Natural killer cell treated with Interleukin-12 subunit alpha and Interleukin-12 subunit beta and Interleukin-15 and Interleukin-18, amount 100 ng/mL, for 72 hours (primary cell): ENCODE measurements around the gene UBE3B. TPM values are rescaled to one million over a fixed set of nuclear protein-coding genes. Genes with fewer than 3 reads are reported as not detected.

ENCODE experiments used
- ATAC-seq, 2 donors: fragments of 150-1000 bp; cut with Tn5 transposase in 1 of 2; sonication (Bioruptor Pico), chemical (Tn5 transposase) in 1 of 2; 2 replicates each; pipeline ENCODE4 v1.10.0; 2021
- DNase-seq: peaks from one replicate; pipeline ENCODE4 v3.0.0; 2022; ENCODE audit warnings: low spot score
- H3K27ac Mint-ChIP-seq, 2 donors: 1 replicate in 1 of 2; 2 replicates in 1 of 2; pipeline ENCODE4 v1.8.0; 2022; ENCODE audit warnings: mixed read lengths in 2 of 2, mild to moderate bottlenecking in 1 of 2, moderate library complexity in 1 of 2
- H3K27me3 Mint-ChIP-seq, 2 donors: 1 replicate in 1 of 2; 2 replicates in 1 of 2; pipeline ENCODE4 v1.8.0; 2022; ENCODE audit warnings: mixed read lengths in 2 of 2
- H3K36me3 Mint-ChIP-seq: one replicate; pipeline ENCODE4 v1.8.0; 2022; ENCODE audit warnings: mixed read lengths
- H3K4me1 Mint-ChIP-seq, 2 donors: 1 replicate in 1 of 2; 2 replicates in 1 of 2; pipeline ENCODE4 v1.8.0; 2022; ENCODE audit warnings: low read depth in 2 of 2, mixed read lengths in 2 of 2, mild to moderate bottlenecking in 1 of 2
- H3K4me3 Mint-ChIP-seq: one replicate; pipeline ENCODE4 v1.8.0; 2022; ENCODE audit warnings: mixed read lengths
- H3K9me3 Mint-ChIP-seq: 2 replicates; pipeline ENCODE4 v1.8.0; 2022; ENCODE audit warnings: mixed read lengths
- total RNA-seq, 2 donors: library from RNA; stranded (reverse); gene quantifications; one replicate each; pipeline ENCODE4 v1.2.3, GENCODE V29; 2022

UBE3B gene
- total RNA-seq, 2 donors from 2014 or later = 38.9 to 39.2 TPM

DNA sequence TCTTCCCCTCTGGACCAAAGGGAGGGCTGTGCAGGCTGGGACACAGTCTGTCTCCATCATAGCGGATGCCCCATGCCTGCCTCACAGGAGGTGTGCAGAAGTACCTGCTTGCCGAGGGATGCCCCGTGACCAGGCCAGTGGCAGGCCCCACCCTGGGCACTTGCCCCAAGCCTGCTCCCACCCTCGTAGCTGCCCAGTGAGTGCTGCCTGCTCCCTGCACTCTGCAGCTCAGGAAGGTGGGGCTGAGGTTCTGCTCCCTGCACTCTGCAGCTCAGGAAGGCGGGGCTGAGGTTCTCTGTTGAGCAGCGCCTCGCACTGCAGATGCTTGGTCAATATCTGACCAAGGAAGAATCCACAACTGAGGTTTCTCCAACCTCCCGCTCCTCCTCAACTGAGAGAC, 89.0 kb downstream of the UBE3B start:
- Mint-ChIP-seq H3K4me1 (peaks cover under 1 to 2% of the 10 kb centered on the region in 2 donors), H3K27ac (no peak overlapping the region), H3K9me3 (no peaks in the 10 kb centered on the region), H3K36me3 (peaks cover 5% of the 10 kb centered on the region), H3K27me3 (no peaks in the 10 kb centered on the region), H3K4me3 (no peak overlapping the region)
- ATAC-seq (no peak), DNase-seq (no peak)

DNA sequence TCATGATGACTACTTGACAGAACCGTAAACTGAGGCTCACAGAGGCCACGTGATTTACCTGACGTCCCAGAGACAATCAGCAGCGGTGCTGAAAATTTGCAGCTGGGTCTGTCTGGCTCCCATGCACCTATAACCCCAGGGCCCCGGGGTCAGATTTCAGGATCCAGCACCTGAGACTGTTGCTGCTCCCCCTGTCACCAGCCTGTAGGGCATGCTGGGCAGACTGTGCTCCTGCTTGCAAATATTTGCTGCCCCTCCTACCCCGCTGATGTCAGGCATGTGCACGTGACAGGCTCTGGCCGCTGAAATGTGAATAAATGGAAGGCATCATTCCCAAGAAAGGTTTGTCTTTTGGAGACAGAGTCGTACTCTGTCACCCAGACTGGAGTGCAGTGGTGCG, 89.9 kb downstream of the UBE3B start:
- ATAC-seq (no peak), DNase-seq (no peak)
- H3K4me1 Mint-ChIP-seq = peaks cover 6% of the 10 kb centered on the region in 2 donors
- peaks cover under 1% of the 10 kb centered on the region for H3K36me3 Mint-ChIP-seq
- no peaks in the 10 kb centered on the region for H3K9me3 Mint-ChIP-seq
- H3K27ac Mint-ChIP-seq = no peak overlapping the region
- no peaks in the 10 kb centered on the region for H3K27me3 Mint-ChIP-seq
- H3K4me3 Mint-ChIP-seq = no peak overlapping the region

DNA sequence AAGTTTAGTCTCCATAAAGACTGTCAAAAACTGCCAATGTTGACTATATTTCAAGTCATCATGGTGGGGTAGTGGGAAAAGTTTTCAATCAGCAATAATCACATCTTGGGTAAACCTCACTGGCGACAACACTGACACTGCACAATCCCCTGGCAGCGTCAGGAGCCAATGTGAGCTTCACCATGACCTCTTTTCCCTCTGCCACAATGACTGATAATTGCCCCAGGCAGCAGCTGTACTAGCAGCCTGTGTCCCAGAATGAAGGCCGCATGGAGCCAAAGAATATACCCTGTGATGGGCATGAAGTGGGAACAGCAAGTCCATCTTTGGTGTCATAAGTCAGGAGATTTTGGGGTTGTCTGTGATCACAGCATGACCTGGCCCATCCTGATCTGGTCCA, 90.5 kb downstream of the UBE3B start:
- Mint-ChIP-seq H3K36me3 (no peaks in the 10 kb centered on the region), H3K27ac (no peak overlapping the region), H3K4me3 (no peak overlapping the region), H3K9me3 (no peaks in the 10 kb centered on the region), H3K27me3 (no peaks in the 10 kb centered on the region), H3K4me1 (peaks cover 12% of the 10 kb centered on the region in 2 donors)
- ATAC-seq (no peak), DNase-seq (no peak)

DNA sequence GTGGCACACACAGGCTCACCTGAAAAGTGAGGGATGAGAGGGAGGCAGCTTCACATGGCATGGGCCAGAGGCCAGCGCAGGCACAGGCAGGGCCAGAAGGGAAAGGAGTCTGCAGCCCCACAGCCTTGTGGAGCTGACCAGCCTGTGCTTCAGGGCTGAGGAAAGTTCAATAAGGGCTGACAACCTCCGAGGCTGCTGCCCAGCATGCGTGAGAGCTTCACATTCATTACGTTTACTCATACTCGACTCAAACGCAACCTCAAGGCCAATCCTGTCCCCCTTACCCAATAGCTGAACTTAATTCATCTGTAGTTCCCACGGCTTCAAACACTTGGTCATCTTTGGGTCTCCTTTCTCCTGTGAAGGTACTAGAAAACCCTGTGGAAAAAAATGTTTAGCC, 91.1 kb downstream of the UBE3B start:
- Mint-ChIP-seq H3K36me3 (no peaks in the 10 kb centered on the region), H3K9me3 (no peaks in the 10 kb centered on the region), H3K27ac (no peak overlapping the region), H3K4me3 (no peak overlapping the region), H3K4me1 (peaks cover 14 to 17% of the 10 kb centered on the region in 2 donors), H3K27me3 (no peaks in the 10 kb centered on the region)
- no peak for DNase-seq
- no peak for ATAC-seq

DNA sequence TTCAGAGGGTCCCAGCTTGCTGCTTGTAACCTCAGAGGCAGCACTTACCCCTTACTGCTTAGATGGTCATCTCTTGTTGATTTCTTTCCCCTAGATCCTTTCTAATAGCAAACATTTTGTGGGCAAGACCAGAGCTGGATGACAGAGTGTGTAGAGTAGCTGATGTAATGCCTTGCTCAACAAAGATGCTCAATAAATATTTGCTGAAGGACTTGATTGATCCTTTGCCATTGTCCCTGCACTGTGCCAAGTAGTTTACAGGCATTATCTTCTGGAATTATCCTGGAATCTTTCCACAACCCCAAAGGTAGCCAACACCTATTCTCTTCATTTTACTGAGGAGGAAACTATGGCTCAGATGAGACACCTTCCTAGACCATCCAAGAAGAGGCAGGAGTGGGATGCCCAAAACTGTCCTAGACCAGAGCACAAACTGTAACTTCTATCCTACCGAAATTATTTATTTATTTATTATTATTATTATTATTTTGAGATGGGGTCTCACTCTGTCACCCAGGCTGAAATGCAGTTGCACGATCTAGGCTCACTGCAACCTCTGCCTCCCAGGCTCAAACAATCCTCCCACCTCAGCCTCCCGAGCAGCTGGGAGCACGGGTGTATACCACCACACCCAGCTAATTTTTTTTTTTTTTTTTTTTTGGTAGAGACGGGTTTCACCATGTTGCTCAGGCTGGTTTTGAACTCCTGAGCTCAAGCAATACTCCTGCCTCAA, 94.5 kb downstream of the UBE3B start:
- no peak for DNase-seq
- H3K4me3 Mint-ChIP-seq = peak overlapping the region; percentile 95
- H3K36me3 Mint-ChIP-seq = no peaks in the 10 kb centered on the region
- peaks cover 24 to 29% of the 10 kb centered on the region in 2 donors for H3K4me1 Mint-ChIP-seq
- no peaks in the 10 kb centered on the region for H3K27me3 Mint-ChIP-seq
- no peaks in the 10 kb centered on the region for H3K9me3 Mint-ChIP-seq
- no peak for ATAC-seq
- peak overlapping the region; percentile 86 to 95 for H3K27ac Mint-ChIP-seq

DNA sequence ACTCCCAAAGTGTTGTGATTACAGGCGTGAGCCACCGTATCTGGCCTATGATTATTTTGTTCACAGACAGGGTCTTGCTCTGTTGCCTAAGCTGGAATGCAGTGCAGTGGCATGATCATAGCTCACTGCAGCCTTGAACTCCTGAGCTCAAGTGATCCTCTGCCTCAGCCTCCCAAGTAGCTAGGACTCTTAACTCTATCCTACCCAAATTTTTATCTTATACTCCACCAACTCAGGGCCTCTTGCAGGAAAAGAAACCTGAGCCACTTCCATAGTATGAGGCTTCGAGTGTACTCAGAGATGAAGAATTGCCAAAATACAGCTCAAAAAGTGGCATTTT, 95.0 kb downstream of the UBE3B start:
- Mint-ChIP-seq H3K4me1 (peaks cover 24 to 29% of the 10 kb centered on the region in 2 donors), H3K27ac (peak overlapping the region; percentile 86 to 95), H3K36me3 (no peaks in the 10 kb centered on the region), H3K4me3 (peak overlapping the region; percentile 95), H3K27me3 (no peaks in the 10 kb centered on the region), H3K9me3 (no peaks in the 10 kb centered on the region)
- DNase-seq = no peak
- no peak for ATAC-seq

DNA sequence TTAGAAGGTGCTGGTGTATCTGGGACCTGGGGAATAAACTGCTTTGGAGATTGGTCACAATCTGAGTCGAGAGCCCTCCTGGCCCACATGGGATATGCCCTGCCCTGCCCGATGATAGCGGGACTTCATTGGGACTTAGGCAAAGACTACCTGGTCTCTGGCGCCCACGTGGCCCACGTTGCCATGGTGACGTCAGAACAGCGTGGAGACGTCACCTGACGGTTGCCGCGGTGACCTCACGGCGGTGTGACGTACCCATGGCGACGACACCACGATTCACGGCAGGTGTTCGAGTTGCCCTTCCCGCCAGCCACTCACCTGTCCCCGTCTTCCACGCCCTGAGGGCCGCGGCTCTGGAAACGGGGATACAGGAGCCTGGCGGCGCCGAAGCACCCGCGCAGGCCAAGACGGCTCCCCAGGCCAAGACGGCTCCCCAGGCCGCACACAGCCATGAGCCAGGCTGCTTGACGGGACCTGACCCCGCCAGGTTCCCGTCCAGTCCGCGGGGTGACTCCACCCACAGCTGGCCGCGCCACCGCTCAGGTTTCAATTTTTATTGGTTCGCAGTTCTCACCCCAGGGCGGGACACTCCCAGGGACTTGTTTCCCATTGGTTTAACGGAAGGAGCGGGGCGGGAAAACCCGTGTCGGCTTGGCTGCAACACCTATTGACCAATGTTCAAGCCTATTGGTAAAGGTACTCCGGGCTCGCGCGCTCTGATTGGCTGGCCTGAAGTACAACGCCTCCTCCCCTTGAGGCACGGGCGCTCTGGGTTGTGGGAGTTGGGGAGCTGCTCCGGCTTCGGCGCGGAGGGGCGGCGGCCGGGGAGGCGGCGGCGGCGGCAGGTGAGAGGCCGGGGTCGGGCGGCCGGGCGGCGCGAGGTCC, 95.8 kb downstream of the UBE3B start, which contains the start of the genes MMAB and MVK:
MMAB (minus strand) TSS at position 476 of the 885 bp plus-strand sequence; CDS start at position 452, 24 bp downstream.
MVK (plus strand) TSS at position 766 of the 885 bp plus-strand sequence. CDS start 1,029 bp downstream, outside the sequence.
- DNase-seq (peak; percentile 99), ATAC-seq (peak; percentile 96 to 97)
- H3K27ac Mint-ChIP-seq = peak within 1 kb of the TSS; percentile 86 to 95
- H3K9me3 Mint-ChIP-seq = no peaks in the 10 kb centered on the region
- H3K4me3 Mint-ChIP-seq = peak within 1 kb of the TSS; percentile 95
- peaks cover 24 to 29% of the 10 kb centered on the region in 2 donors for H3K4me1 Mint-ChIP-seq
- no peaks in the 10 kb centered on the region for H3K36me3 Mint-ChIP-seq
- no peaks in the 10 kb centered on the region for H3K27me3 Mint-ChIP-seq

DNA sequence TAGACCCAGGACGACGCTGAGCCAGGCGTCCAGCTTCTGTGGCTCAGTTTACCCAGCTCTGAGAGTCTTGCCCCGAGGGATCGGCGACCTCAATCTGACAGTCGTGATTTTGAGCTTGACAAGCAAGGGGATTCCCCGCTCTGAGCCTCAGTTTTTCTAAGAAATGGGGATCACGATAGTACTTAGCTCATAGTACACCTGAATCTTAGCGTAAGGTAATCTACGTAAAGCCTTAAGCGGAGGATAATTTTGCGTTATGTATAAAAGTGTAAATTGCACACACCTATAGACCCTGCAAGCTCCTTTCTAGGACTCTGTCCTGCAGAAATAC, 96.4 kb downstream of the UBE3B start:
- ATAC-seq (no peak), DNase-seq (no peak)
- Mint-ChIP-seq H3K27ac (peak overlapping the region; percentile 86 to 95), H3K27me3 (no peaks in the 10 kb centered on the region), H3K9me3 (no peaks in the 10 kb centered on the region), H3K36me3 (no peaks in the 10 kb centered on the region), H3K4me1 (peaks cover 24 to 29% of the 10 kb centered on the region in 2 donors), H3K4me3 (peak overlapping the region; percentile 95)

DNA sequence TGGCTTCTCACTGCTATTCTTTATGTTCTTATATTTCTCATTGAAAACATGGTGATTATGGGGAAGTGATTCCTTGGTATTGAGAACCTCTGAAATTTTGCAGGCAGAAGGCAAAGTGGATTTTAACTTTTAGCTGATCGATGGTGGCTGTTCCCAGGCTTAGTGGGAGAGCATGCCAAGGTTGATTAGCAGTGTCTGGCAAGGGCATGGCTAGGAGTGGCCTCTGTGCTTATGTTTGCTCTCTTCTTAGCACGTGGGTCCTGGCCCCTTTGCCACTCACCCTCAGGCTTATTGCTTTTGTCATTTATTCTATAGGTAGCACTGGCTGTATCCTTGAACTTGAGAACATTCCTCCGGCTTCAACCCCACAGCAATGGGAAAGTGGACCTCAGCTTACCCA, 98.2 kb downstream of the UBE3B start:
- H3K27me3 Mint-ChIP-seq = no peaks in the 10 kb centered on the region
- no peak overlapping the region for H3K27ac Mint-ChIP-seq
- no peaks in the 10 kb centered on the region for H3K9me3 Mint-ChIP-seq
- peak overlapping the region; percentile 38 for H3K4me3 Mint-ChIP-seq
- H3K4me1 Mint-ChIP-seq = peaks cover 24 to 29% of the 10 kb centered on the region in 2 donors
- no peaks in the 10 kb centered on the region for H3K36me3 Mint-ChIP-seq
- DNase-seq (no peak), ATAC-seq (no peak)

DNA sequence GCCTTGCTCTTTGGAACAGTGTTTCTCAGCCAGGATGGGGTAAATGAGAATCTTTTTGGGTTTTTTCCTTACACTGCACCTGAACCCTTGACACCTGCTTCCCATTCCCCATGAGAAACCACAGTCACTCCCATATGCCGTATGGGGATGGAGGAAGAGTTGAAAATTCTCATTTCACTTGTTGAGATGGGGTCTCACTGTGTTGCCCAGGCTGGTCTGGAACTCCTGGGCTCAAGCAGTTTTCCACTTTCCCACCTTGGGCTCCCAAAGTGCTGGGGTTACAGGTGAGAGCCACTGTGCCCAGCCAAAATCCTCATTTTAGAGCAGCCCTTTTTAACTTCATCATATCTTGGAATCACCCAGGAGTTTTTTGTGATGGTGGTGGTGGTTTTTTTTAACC, 99.9 kb downstream of the UBE3B start:
- ATAC-seq (no peak), DNase-seq (no peak)
- Mint-ChIP-seq H3K27me3 (no peaks in the 10 kb centered on the region), H3K4me1 (peaks cover 19 to 26% of the 10 kb centered on the region in 2 donors), H3K4me3 (no peak overlapping the region), H3K9me3 (no peaks in the 10 kb centered on the region), H3K36me3 (no peaks in the 10 kb centered on the region), H3K27ac (no peak overlapping the region)

DNA sequence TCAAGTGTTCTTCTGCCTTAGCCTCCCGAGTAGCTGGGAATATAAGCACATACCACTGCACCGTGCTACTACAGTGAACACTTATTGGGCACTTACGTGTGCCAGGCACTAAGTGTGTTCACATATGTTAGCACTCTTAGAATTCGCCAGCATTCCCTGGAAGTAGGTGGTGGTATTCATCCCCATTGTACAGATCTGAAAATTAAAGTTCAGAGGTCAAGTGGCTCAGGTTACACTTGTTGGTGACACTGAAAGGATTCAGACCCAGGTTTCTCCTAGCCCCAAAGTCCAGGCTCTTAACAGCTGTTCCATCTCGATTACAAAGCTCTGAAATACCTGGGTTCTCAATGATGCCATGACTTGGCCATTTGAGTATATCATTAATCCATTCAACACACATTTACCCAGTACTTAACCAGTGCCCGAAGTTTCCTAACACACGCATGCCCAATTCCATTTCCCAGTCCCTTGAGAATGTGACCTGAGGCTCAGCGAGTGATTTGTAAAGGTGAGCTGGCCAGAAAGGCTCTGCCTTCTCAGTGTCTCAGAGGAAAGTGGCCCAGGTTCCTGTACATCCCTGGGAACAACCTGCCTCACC, 101.0 kb downstream of the UBE3B start:
- H3K36me3 Mint-ChIP-seq = no peaks in the 10 kb centered on the region
- no peak for DNase-seq
- no peaks in the 10 kb centered on the region for H3K9me3 Mint-ChIP-seq
- no peak for ATAC-seq
- no peaks in the 10 kb centered on the region for H3K27me3 Mint-ChIP-seq
- H3K4me3 Mint-ChIP-seq = no peak overlapping the region
- H3K4me1 Mint-ChIP-seq = peaks cover 10 to 15% of the 10 kb centered on the region in 2 donors
- no peak overlapping the region for H3K27ac Mint-ChIP-seq

DNA sequence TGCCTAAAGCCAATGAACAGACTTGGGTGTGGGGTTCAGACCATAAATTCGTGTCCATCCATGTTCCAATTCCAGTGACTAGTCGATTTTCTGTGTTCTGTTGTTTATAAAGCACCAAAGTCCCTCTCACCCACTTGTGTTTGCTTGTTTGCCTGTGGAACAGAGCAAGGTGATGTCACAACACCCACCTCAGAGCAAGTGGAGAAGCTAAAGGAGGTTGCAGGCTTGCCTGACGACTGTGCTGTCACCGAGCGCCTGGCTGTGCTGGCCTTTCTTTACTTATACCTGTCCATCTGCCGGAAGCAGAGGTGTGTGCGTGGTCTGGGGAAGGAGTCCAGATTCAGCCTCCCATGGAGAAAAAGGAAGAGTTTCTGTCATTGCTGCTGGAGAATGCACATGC, 102.2 kb downstream of the UBE3B start:
- no peaks in the 10 kb centered on the region for H3K27me3 Mint-ChIP-seq
- no peaks in the 10 kb centered on the region for H3K9me3 Mint-ChIP-seq
- no peak overlapping the region for H3K4me3 Mint-ChIP-seq
- H3K27ac Mint-ChIP-seq = no peak overlapping the region
- DNase-seq (no peak), ATAC-seq (no peak)
- no peaks in the 10 kb centered on the region for H3K36me3 Mint-ChIP-seq
- H3K4me1 Mint-ChIP-seq = peaks cover 1 to 7% of the 10 kb centered on the region in 2 donors

DNA sequence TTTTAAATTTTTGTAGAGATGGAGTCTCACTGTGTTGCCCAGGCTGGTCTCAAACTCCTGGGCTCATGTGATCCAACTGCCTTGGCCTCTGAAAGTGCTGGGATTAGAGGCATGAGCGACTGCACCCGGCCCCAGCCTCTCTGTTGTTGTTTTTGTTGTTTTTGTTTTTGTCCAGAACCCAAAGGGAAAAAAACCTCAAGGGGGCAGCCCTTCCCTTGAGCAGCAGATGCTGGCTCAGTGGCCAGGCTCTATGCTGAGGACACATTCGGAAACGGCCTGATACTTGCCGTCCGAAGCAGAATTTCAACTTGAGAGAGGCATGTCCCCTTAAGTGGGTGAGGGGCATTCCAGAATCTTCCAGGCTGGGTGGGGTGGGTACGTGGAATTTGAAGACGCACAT, 102.8 kb downstream of the UBE3B start:
- no peak overlapping the region for H3K4me3 Mint-ChIP-seq
- H3K36me3 Mint-ChIP-seq = no peaks in the 10 kb centered on the region
- H3K27ac Mint-ChIP-seq = no peak overlapping the region
- H3K27me3 Mint-ChIP-seq = no peaks in the 10 kb centered on the region
- no peaks in the 10 kb centered on the region for H3K9me3 Mint-ChIP-seq
- no peak for DNase-seq
- H3K4me1 Mint-ChIP-seq = peaks cover 0 to 2% of the 10 kb centered on the region in 2 donors
- no peak for ATAC-seq
